Testis (tissue), 2 donors: ENCODE data around the gene WDR91.

Source experiments
- CTCF ChIP-seq, 3 experiments: fragments of 450-650 bp in 2 of 3; fragments of 200-600 bp in 1 of 3; sonication (generic) in 1 of 3; IDR thresholded peaks; one replicate each; pipeline ENCODE4 v1.5.1; 2016 to 2019; ENCODE audit warnings: antibody characterized with exemption in 3 of 3, mild to moderate bottlenecking in 2 of 3, moderate library complexity in 1 of 3
- POLR2A ChIP-seq: fragments of 450-650 bp; IDR thresholded peaks from one replicate; pipeline ENCODE4 v1.6.1; 2017; ENCODE audit warnings: antibody characterized with exemption, mild to moderate bottlenecking, moderate library complexity

GRCh38 chr7:135247746-135248471 lies 36.6 kb upstream of the WDR91 start:
- TF ChIP-seq CTCF (IDR thresholded peaks at IDR 0.05) (no peak), POLR2A (no peak)
